Pancreas (tissue), 10 donors: ENCODE data around the gene LRRN2. TPM values are rescaled to one million over a fixed set of nuclear protein-coding genes. Genes with fewer than 3 reads are reported as not detected.

Experiments
- ATAC-seq, 4 donors: fragments of 200-7000 bp; cut with Tn5 transposase; one replicate each; pipeline versions ENCODE4 v1.8.0 to v1.9.1; 2020; ENCODE audit warnings: mild to moderate bottlenecking in 4 of 4, moderate library complexity in 4 of 4
- DNase-seq, 6 donors: peaks; one replicate each; pipeline ENCODE4 v3.0.0-alpha.2; 2020
- FAIRE-seq: peaks from 2 replicates; lab custom pipeline; 2012; peaks lifted over from hg19 to GRCh38; lab: Jason Lieb, UNC
- H3K27ac ChIP-seq, 4 donors: fragments of 200-600 bp; sonication (generic); 1 replicate in 3 of 4; 2 replicates in 1 of 4; pipeline versions ENCODE4 v1.5.0 to v1.8.0; 2020
- H3K27me3 ChIP-seq, 4 donors: fragments of 200-600 bp; one replicate each; pipeline ENCODE4 v1.8.0; 2021
- H3K36me3 ChIP-seq, 3 donors: fragments of 200-600 bp; sonication (generic) in 1 of 3; one replicate each; pipeline versions ENCODE4 v1.5.0 to v1.8.0; 2020 to 2021
- H3K4me1 ChIP-seq, 3 donors: fragments of 200-600 bp; one replicate each; pipeline ENCODE4 v1.8.0; 2021
- H3K4me3 ChIP-seq, 4 donors: fragments of 200-600 bp; sonication (generic) in 2 of 4; one replicate each; pipeline versions ENCODE4 v1.5.0 to v1.8.0; 2020 to 2021
- H3K9me3 ChIP-seq, 4 donors: fragments of 200-600 bp; one replicate each; pipeline ENCODE4 v1.8.0; 2021
- WGBS, 2 donors: extraction: QIAGEN DNeasy Blood & Tissue Kit; methylation state at CpG; one replicate each; pipeline ENCODE4 v1.1.7; 2013; 5-methylcytosine and 5-hydroxymethylcytosine counted together
- intact Hi-C, 3 donors: fragments of 100-400 bp; cut with DNase I; formaldehyde crosslinking; loops; one replicate each; pipeline versions ENCODE4 v1.11.1 to v1.14.2; 2022
- polyA plus RNA-seq, 2 donors: library from polyadenylated mRNA; stranded (reverse); fragments of 200-250 nt; gene quantifications; one replicate each; pipeline ENCODE4 v1.2.3, GENCODE V29; 2013
- total RNA-seq, 6 donors: library from RNA; stranded (reverse); fragmentation: NEBNext Ultra II Directional in 4 of 6; extraction: Animal tissue kit (Norgen Biotek cat#: 25700) in 4 of 6; gene quantifications; one replicate each; pipeline versions ENCODE4 v1.2.1 to v1.2.4, GENCODE V29; 2021 to 2023
- TF ChIP-seq, protein P1 (sequence below), 4 donors: fragments of 200-600 bp; sonication (generic) in 3 of 4; IDR thresholded peaks; one replicate each; pipeline versions ENCODE4 v1.5.0 to v1.8.0; 2021; ENCODE audit warnings: antibody characterized with exemption in 4 of 4
- donor health status: healthy with polysubstance abuse.
- donor health status: DM: no; HTN: no; CAD: no; lungs with moderate emphysema.
- donor health status: DM: no; HTN: no; CAD: no.
- donor health status: control.
- donor health status: control.
- donor health status: Bipolar disorder and iron deficiency.
- donor health status: DM: yes; HTN: yes; CAD: no.
- donor health status: DM: no; HTN: no; CAD: no.
- donor health status: DM: no; HTN: no; CAD: no.
- donor health status: DM: yes; HTN: yes; CAD: no.

The LRRN2 gene
- total and polyA plus RNA-seq, 8 donors, result 0.24 to 3.7 (median 0.58) TPM

DNA sequence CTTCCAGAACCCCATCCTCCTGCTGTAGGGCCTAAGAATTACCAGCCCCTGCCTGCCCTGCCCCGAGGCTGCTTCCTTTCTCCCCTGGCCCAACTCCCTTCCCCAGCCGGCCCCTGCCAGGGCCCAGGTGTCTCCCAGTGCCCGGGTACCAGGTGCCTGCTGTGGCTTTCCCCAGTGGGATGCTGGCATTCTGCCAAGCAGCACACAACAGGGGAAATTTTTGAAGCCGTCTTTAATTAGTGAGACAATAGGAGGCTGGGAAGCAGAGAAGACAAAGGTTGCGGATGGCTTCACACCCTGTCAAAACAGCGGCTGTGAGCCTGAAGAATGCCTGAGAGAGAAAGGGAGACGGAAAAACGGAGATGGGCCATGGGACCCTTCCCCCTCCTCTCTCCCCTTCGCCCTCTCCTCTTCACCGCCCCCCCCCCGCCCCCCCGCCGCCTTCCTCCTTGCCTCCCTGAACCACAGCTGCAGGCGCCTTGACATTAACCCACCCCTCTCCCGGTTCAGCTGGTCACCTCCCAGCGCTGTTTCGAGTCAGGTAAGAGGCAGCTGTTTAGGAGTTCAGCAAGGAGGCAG lies 33.6 kb downstream of the LRRN2 start:
- ATAC-seq (no peak), FAIRE-seq (no peak), DNase-seq (no peak)
- Histone ChIP-seq H3K4me1 (no peaks in the 10 kb centered on the region), H3K27me3 (no peaks in the 10 kb centered on the region), H3K4me3 (no peak overlapping the region), H3K36me3 (no peaks in the 10 kb centered on the region), H3K9me3 (no peaks in the 10 kb centered on the region), H3K27ac (no peak overlapping the region)
- TF ChIP-seq, protein P1, sequence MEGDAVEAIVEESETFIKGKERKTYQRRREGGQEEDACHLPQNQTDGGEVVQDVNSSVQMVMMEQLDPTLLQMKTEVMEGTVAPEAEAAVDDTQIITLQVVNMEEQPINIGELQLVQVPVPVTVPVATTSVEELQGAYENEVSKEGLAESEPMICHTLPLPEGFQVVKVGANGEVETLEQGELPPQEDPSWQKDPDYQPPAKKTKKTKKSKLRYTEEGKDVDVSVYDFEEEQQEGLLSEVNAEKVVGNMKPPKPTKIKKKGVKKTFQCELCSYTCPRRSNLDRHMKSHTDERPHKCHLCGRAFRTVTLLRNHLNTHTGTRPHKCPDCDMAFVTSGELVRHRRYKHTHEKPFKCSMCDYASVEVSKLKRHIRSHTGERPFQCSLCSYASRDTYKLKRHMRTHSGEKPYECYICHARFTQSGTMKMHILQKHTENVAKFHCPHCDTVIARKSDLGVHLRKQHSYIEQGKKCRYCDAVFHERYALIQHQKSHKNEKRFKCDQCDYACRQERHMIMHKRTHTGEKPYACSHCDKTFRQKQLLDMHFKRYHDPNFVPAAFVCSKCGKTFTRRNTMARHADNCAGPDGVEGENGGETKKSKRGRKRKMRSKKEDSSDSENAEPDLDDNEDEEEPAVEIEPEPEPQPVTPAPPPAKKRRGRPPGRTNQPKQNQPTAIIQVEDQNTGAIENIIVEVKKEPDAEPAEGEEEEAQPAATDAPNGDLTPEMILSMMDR (IDR thresholded peaks at IDR 0.05), result no peak
- WGBS, 2 donors, result 24 to 37% methylated on average over 12 to 16 of the region's 17 CpGs
- intact Hi-C loops, result no loop called here

DNA sequence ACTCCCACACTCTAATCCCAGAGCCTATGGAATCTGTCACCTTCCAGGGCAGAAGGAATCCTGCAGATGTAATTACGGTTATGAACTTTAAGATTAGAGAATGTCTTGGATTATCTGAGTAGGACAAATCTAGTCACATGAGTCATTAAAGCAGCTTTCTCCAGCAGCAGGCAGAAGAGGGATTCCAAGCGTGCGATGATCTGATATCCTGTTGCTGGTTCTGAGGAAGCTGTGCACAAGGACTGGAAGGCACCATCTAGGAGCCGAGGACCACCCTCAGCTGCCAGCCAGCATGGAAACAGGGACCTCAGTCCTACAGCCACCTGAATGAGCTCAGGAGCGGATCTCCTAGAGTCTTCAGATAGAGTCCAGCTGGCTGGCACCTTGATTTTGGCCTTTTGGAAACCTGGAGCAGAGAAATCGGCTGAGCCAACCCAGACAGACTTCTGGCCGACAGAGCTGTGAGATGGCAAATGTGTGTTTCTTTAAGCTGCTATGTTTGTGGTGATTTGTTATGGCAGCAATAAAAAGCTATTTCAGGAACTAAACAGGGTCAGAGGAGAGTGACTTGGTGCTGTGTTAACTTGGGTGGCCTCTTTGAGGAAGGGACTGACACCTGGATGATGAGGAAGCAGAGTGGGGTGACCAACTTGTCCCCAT lies 34.5 kb downstream of the LRRN2 start:
- no peak for FAIRE-seq
- intact Hi-C loops, result no loop called here

DNA sequence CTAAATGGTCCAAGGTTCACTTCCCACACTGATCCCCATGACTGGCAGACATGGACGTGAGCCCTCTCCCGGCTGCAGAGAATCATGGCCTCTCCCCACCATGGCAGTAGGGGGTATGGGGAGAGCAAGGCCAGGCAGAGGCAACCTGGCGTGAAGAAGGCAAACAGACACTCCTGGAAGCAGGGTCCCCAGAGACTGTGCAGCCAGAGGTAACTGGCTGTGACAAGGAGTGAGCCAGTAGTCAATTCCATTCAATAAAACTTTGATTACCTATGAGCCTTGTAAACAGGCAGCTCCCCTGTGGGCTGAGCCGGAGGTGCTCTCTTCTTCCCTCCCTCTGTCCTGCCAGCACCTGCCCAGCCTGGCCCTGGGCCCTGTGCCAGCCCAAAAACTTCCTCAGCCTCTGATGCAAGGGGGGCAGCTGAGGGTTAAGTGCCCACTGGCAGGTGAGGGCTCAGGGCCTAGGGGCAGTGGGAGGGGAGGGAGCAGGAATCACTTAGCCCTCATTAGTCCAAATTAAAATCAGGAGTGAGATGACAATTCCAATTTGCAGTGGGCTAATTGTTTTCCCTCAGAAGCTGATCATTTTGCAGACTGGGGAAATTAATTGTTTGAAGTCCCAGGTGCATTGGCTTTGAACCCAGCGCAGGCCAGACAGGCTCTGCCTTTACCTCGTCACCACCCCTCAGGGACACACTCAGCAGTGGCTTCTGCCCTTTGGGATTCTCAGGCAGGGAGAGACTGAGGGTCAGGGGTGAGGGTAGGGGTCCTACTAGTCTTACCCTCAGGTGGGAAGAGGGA lies 35.6 kb downstream of the LRRN2 start:
- no peak overlapping the region for H3K27ac ChIP-seq
- no peaks in the 10 kb centered on the region for H3K9me3 ChIP-seq
- DNase-seq (peak in 1 of 6 donors; percentile 25), ATAC-seq (peak in 1 of 4 donors; percentile 69), FAIRE-seq (no peak)
- TF ChIP-seq, protein P1 (IDR thresholded peaks at IDR 0.05), result no peak
- no peaks in the 10 kb centered on the region for H3K36me3 ChIP-seq
- WGBS, 2 donors, result 86 to 90% methylated on average over 6 of the region's 6 CpGs
- H3K4me1 ChIP-seq, result no peaks in the 10 kb centered on the region
- intact Hi-C loops, result no loop called here
- H3K27me3 ChIP-seq, result no peaks in the 10 kb centered on the region
- H3K4me3 ChIP-seq, result no peak overlapping the region

More for the DNA sequence above, 34.5 kb downstream of the LRRN2 start:
- no peaks in the 10 kb centered on the region for H3K27me3 ChIP-seq
- H3K4me3 ChIP-seq, result no peak overlapping the region
- no peaks in the 10 kb centered on the region for H3K4me1 ChIP-seq
- H3K36me3 ChIP-seq, result no peaks in the 10 kb centered on the region
- 84 to 89% methylated on average over 7 of the region's 7 CpGs for WGBS, 2 donors
- DNase-seq, result no peak
- no peak for ATAC-seq
- no peak overlapping the region for H3K27ac ChIP-seq
- H3K9me3 ChIP-seq, result no peaks in the 10 kb centered on the region
- TF ChIP-seq, protein P1 (IDR thresholded peaks at IDR 0.05), result no peak

DNA sequence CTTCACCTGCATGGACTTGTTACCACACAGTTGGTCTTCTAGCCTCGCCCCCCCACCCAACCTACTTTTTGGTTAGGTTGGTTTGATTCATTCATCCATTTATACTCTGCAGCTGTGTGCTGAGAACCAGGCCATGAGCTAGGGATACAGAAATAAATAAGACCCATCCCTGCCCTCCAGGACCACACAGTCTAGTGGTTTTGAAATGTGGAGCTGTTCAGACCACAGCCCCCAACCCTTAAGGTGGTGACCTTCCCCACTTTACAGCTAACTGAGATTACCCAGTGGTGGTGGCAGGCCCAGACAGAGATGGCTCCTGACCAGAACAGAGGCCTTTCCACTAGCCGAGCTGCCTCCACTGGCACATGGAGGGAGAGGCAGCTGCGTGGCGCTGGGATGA lies 37.0 kb downstream of the LRRN2 start:
- intact Hi-C loops, result no loop called here
- Histone ChIP-seq H3K36me3 (no peaks in the 10 kb centered on the region), H3K4me3 (no peak overlapping the region), H3K4me1 (no peaks in the 10 kb centered on the region), H3K9me3 (no peaks in the 10 kb centered on the region), H3K27ac (no peak overlapping the region), H3K27me3 (no peaks in the 10 kb centered on the region)
- FAIRE-seq (no peak), ATAC-seq (no peak), DNase-seq (no peak)
- 93 to 97% methylated on average over 4 of the region's 4 CpGs for WGBS, 2 donors
- TF ChIP-seq, protein P1 (IDR thresholded peaks at IDR 0.05), result no peak
